H1 (cell line): ENCODE results near the gene TBC1D17. TPM values are rescaled to one million over a fixed set of nuclear protein-coding genes. Genes with fewer than 3 reads are reported as not detected.

Experiments
- CTCF ChIA-PET: fragments of 300-600 bp; sonication (Branson Sonifier 250); formaldehyde crosslinking; loops from one replicate; lab custom pipeline; 2021; ENCODE audit not compliant: partially characterized antibody; lab: Charles Lee
- POLR2A ChIA-PET: fragments of 300-600 bp; sonication (Branson Sonifier 250); formaldehyde crosslinking; loops from one replicate; lab custom pipeline; 2021; ENCODE audit warnings: inconsistent platforms; ENCODE audit not compliant: partially characterized antibody; lab: Charles Lee
- DNase-seq, 2 experiments: peaks; one replicate each; pipeline versions ENCODE4 v3.0.0 to v3.0.0-alpha.2; 2010 to 2022; ENCODE audit warnings: low spot score in 2 of 2, low read depth in 1 of 2, mixed read lengths in 1 of 2
- FAIRE-seq: peaks from 2 replicates; lab custom pipeline; 2011; peaks lifted over from hg19 to GRCh38; lab: Jason Lieb, UNC
- H2AFZ ChIP-seq: 2 replicates; pipeline ENCODE4 v1.8.1; 2012; ENCODE audit warnings: low read length, inconsistent platforms
- H2AK5ac ChIP-seq: 2 replicates; pipeline ENCODE4 v1.6.1; 2013; ENCODE audit warnings: low read depth, low read length
- H2BK120ac ChIP-seq: replicated peaks from 2 replicates; pipeline ENCODE3; 2013; ENCODE audit warnings: low read depth, low read length, inconsistent platforms
- H2BK12ac ChIP-seq: 2 replicates; pipeline ENCODE4 v1.6.1; 2013; ENCODE audit warnings: low read depth, low read length
- H2BK15ac ChIP-seq: 2 replicates; pipeline ENCODE4 v1.6.1; 2013; ENCODE audit warnings: low read length
- H2BK20ac ChIP-seq: 2 replicates; pipeline ENCODE4 v1.6.1; 2013; ENCODE audit warnings: low read length
- H2BK5ac ChIP-seq: 2 replicates; pipeline ENCODE4 v1.6.1; 2013; ENCODE audit warnings: low read depth, low read length
- H3K14ac ChIP-seq: 2 replicates; pipeline ENCODE4 v1.6.1; 2013; ENCODE audit warnings: inconsistent platforms; ENCODE audit not compliant: insufficient read length
- H3K18ac ChIP-seq: 2 replicates; pipeline ENCODE4 v1.6.1; 2013; ENCODE audit warnings: low read length; ENCODE audit errors: extremely low read depth
- H3K23ac ChIP-seq: 2 replicates; pipeline ENCODE4 v1.6.1; 2013; ENCODE audit warnings: inconsistent platforms; ENCODE audit not compliant: insufficient read length
- H3K23me2 ChIP-seq: 2 replicates; pipeline ENCODE4 v1.6.1; 2013; ENCODE audit warnings: low read depth, low read length
- H3K27ac ChIP-seq: 2 replicates; pipeline ENCODE4 v1.6.1; 2011; ENCODE audit warnings: low read depth, low read length, inconsistent platforms
- H3K27me3 ChIP-seq, 4 experiments: replicated peaks in 1 of 4; 1 replicate in 1 of 4; 2 replicates in 3 of 4; pipeline versions ENCODE4 v1.6.1 to v1.8.1; 2011 to 2013; ENCODE audit warnings: low read length in 3 of 4, mild to moderate bottlenecking in 3 of 4, inconsistent platforms in 2 of 4, mixed read lengths in 2 of 4, moderate library complexity in 1 of 4; ENCODE audit not compliant: control insufficient read depth in 3 of 4, insufficient read depth in 3 of 4; ENCODE audit errors: extremely low read depth in 1 of 4
- H3K36me3 ChIP-seq, 4 experiments: 2 replicates each; pipeline versions ENCODE4 v1.6.1 to v1.8.1; 2011 to 2013; ENCODE audit warnings: mild to moderate bottlenecking in 4 of 4, low read length in 3 of 4, moderate library complexity in 2 of 4, control low read depth in 1 of 4, inconsistent platforms in 1 of 4; ENCODE audit not compliant: insufficient read depth in 4 of 4, control insufficient read depth in 2 of 4
- H3K4ac ChIP-seq: replicated peaks from 2 replicates; pipeline ENCODE3; 2013; ENCODE audit warnings: low read length, low read depth, mixed read lengths, inconsistent platforms; ENCODE audit not compliant: insufficient read length
- H3K4me1 ChIP-seq, 4 experiments: replicated peaks in 1 of 4; 1 replicate in 1 of 4; 2 replicates in 3 of 4; pipeline versions ENCODE4 v1.6.1 to v1.8.1; 2011 to 2013; ENCODE audit warnings: low read length in 3 of 4, inconsistent platforms in 2 of 4, mixed read lengths in 1 of 4; ENCODE audit not compliant: insufficient read depth in 4 of 4, control insufficient read depth in 3 of 4
- H3K4me2 ChIP-seq, 2 experiments: 2 replicates each; pipeline versions ENCODE4 v1.6.1 to v1.8.1; 2011 to 2013; ENCODE audit warnings: low read depth in 2 of 2, low read length in 2 of 2, control low read depth in 1 of 2, inconsistent platforms in 1 of 2, mild to moderate bottlenecking in 1 of 2; ENCODE audit not compliant: insufficient read depth in 1 of 2
- H3K4me3 ChIP-seq, 4 experiments: fragments of 200-600, 300-600 bp in 1 of 4; sonication (generic), shearing (Covaris generic), sonication (Bioruptor Twin) in 1 of 4; 2 replicates each; pipeline versions ENCODE4 v1.5.1 to v1.8.1; 2011 to 2016; ENCODE audit warnings: low read length in 4 of 4, low read depth in 3 of 4, control low read depth in 2 of 4, inconsistent platforms in 2 of 4, mild to moderate bottlenecking in 2 of 4, mixed read lengths in 1 of 4, moderate library complexity in 1 of 4; ENCODE audit not compliant: insufficient read depth in 2 of 4; ENCODE audit errors: extremely low read depth in 1 of 4
- H3K56ac ChIP-seq: replicated peaks from 2 replicates; pipeline ENCODE3; 2013; ENCODE audit warnings: low read depth, mild to moderate bottlenecking, mixed read lengths, low read length, inconsistent platforms; ENCODE audit not compliant: insufficient read length
- H3K79me1 ChIP-seq: 2 replicates; pipeline ENCODE4 v1.6.1; 2013; ENCODE audit warnings: low read depth, low read length, control low read depth
- H3K79me2 ChIP-seq, 2 experiments: 2 replicates each; pipeline versions ENCODE4 v1.6.1 to v1.8.1; 2012 to 2013; ENCODE audit warnings: low read length in 2 of 2, mild to moderate bottlenecking in 2 of 2, inconsistent platforms in 1 of 2; ENCODE audit not compliant: insufficient read depth in 2 of 2, control insufficient read depth in 1 of 2
- H3K9ac ChIP-seq, 4 experiments: replicated peaks in 1 of 4; 1 replicate in 1 of 4; 2 replicates in 3 of 4; pipeline versions ENCODE4 v1.6.1 to v1.8.1; 2011 to 2013; ENCODE audit warnings: low read depth in 3 of 4, low read length in 3 of 4, control low read depth in 2 of 4, mild to moderate bottlenecking in 2 of 4, moderate library complexity in 2 of 4, inconsistent platforms in 1 of 4; ENCODE audit errors: extremely low read depth in 1 of 4
- H3K9me3 ChIP-seq, 2 experiments: 2 replicates each; pipeline versions ENCODE4 v1.6.1 to v1.8.1; 2012 to 2013; ENCODE audit warnings: mild to moderate bottlenecking in 2 of 2, moderate library complexity in 2 of 2, control low read depth in 1 of 2, inconsistent platforms in 1 of 2, low read depth in 1 of 2, low read length in 1 of 2, mixed read lengths in 1 of 2; ENCODE audit not compliant: insufficient read depth in 2 of 2
- H4K20me1 ChIP-seq, 2 experiments: replicated peaks in 1 of 2; 2 replicates each; pipeline versions ENCODE3 to v1.8.1; 2011 to 2013; ENCODE audit warnings: inconsistent platforms in 2 of 2, low read length in 2 of 2, mild to moderate bottlenecking in 1 of 2; ENCODE audit not compliant: insufficient read depth in 2 of 2, control insufficient read depth in 1 of 2
- H4K5ac ChIP-seq: 2 replicates; pipeline ENCODE4 v1.6.1; 2013; ENCODE audit warnings: low read length, low read depth, mixed read lengths, inconsistent platforms; ENCODE audit not compliant: insufficient read length
- H4K8ac ChIP-seq: 2 replicates; pipeline ENCODE4 v1.8.0; 2013; ENCODE audit warnings: mild to moderate bottlenecking, moderate library complexity, low read length, inconsistent platforms; ENCODE audit not compliant: insufficient read depth; ENCODE audit errors: extremely low read depth
- H4K91ac ChIP-seq: replicated peaks from 2 replicates; pipeline ENCODE3; 2013; ENCODE audit warnings: low read length, mixed read lengths, inconsistent platforms; ENCODE audit not compliant: insufficient read length
- BACH1 ChIP-seq: IDR thresholded peaks from 2 replicates; pipeline ENCODE4 v1.6.1; 2012; ENCODE audit warnings: low read length, improper control_type of control experiment
- BCL11A ChIP-seq, 2 experiments: IDR thresholded peaks; one replicate each; pipeline ENCODE4 v1.6.1; 2011; ENCODE audit warnings: low read depth in 2 of 2, low read length in 2 of 2, mild to moderate bottlenecking in 2 of 2
- BRCA1 ChIP-seq: IDR thresholded peaks from 2 replicates; pipeline ENCODE4 v1.6.1; 2012; ENCODE audit warnings: low read depth, low read length, improper control_type of control experiment
- HDAC2 ChIP-seq, 2 experiments: fragments of 300-600 bp in 1 of 2; sonication (generic) in 1 of 2; IDR thresholded peaks; 2 replicates each; pipeline ENCODE4 v1.6.1; 2011 to 2012; ENCODE audit warnings: low read depth in 2 of 2, low read length in 2 of 2, mild to moderate bottlenecking in 2 of 2, moderate library complexity in 2 of 2, borderline replicate concordance in 1 of 2, inconsistent platforms in 1 of 2
- KDM1A ChIP-seq: fragments of 200-600, 300-600 bp; sonication (generic); IDR thresholded peaks from 2 replicates; pipeline ENCODE4 v1.7.1; 2016; ENCODE audit warnings: mild to moderate bottlenecking, low read length, borderline replicate concordance
- SP4 ChIP-seq: IDR thresholded peaks from 2 replicates; pipeline ENCODE4 v1.6.1; 2012; ENCODE audit warnings: low read length, inconsistent platforms
- WGBS, 2 experiments: shearing (Covaris generic) in 1 of 2; methylation state at CpG; one replicate each; pipeline versions ENCODE4 v1.1.6 to v1.1.7; 2013 to 2015; ENCODE audit warnings: low lambda C conversion rate in 2 of 2, mixed read lengths in 2 of 2, inconsistent platforms in 1 of 2, low coverage in 1 of 2, missing lambda C conversion rate in 1 of 2; ENCODE audit not compliant: insufficient replicate concordance in 2 of 2, insufficient coverage in 1 of 2, insufficient read length in 1 of 2; ENCODE audit errors: extremely low coverage in 1 of 2, missing lambda C conversion rate in 1 of 2; 5-methylcytosine and 5-hydroxymethylcytosine counted together
- polyA plus RNA-seq, 7 experiments: library from polyadenylated mRNA; depleted of rRNA in 3 of 7; stranded (reverse) in 5 of 7; unstranded in 2 of 7; fragments of >200 nt in 5 of 7; fragments of 200-250 nt in 2 of 7; gene quantifications; 1 replicate in 5 of 7; 2 replicates in 1 of 7; 4 replicates in 1 of 7; pipeline versions ENCODE4 v1.2.1 to v1.2.3, GENCODE V29; 2011 to 2013; ENCODE audit warnings: missing spikeins in 2 of 7, mixed read lengths in 2 of 7
- total RNA-seq: library from RNA; stranded (reverse); fragmentation: NEBNext Ultra II Directional; extraction: Animal tissue kit (Norgen Biotek cat#: 25700); gene quantifications from 2 replicates; pipeline ENCODE4 v1.2.1, GENCODE V29; 2021

TBC1D17 gene
- total and polyA plus RNA-seq, 2 of the 8 experiments (the other 6 are each of a cell fraction or from before 2014, with no cell fraction given) = 30.3 to 44.9 TPM

- 96% methylated on average over 22 of the region's 23 CpGs; no CpG with 5 or more reads in 1 of the 2 experiments for WGBS, 2 experiments
These were observed 9.6 kb downstream of the TBC1D17 start for GRCh38 chr19:49887037-49887664.

More at GRCh38 chr19:49887037-49887664, 9.6 kb downstream of the TBC1D17 start:
- TF ChIP-seq KDM1A (no peak), BACH1 (no peak), BRCA1 (no peak), SP4 (no peak), HDAC2 (IDR thresholded peaks at IDR 0.05; ENCODE audit: borderline replicate concordance in 1 of 2, low read depth in 2 of 2, low read length in 2 of 2) (no peak), BCL11A (IDR thresholded peaks at IDR 0.05; ENCODE audit: low read depth in 2 of 2, low read length in 2 of 2) (no peak)
- Histone ChIP-seq H3K79me2 (no peaks in the 10 kb centered on the region), H3K4me1 (peaks cover 0 to 10% (median 8%) of the 10 kb centered on the region in 4 experiments; a peak in 5 of 7 replicates), H3K4me3 (no peak overlapping the region), H2AK5ac (no peak overlapping the region), H3K23ac (no peak overlapping the region), H3K18ac (no peak overlapping the region; the same call in 1 of the 2 replicates), H4K91ac (no peak overlapping the region), H3K14ac (no peak overlapping the region), H4K20me1 (peaks cover 3 to 13% of the 10 kb centered on the region in 2 experiments), H2BK5ac (no peak overlapping the region), H3K9ac (no peak overlapping the region), H3K4me2 (no peak overlapping the region), H4K8ac (no peak overlapping the region), H3K27ac (no peak overlapping the region), H2AFZ (no peak overlapping the region), H3K9me3 (peaks cover 0 to 10% of the 10 kb centered on the region in 2 experiments; a peak in 3 of 4 replicates), H3K4ac (no peak overlapping the region), H2BK15ac (no peak overlapping the region), H2BK12ac (no peak overlapping the region), H2BK120ac (no peak overlapping the region), H3K36me3 (peaks cover 18 to 39% (median 25%) of the 10 kb centered on the region in 4 experiments; a peak in 7 of 8 replicates), H3K23me2 (peaks cover 2% of the 10 kb centered on the region; the same call in 1 of the 2 replicates), H2BK20ac (no peak overlapping the region), H3K79me1 (no peaks in the 10 kb centered on the region), H4K5ac (no peak overlapping the region), H3K56ac (no peak overlapping the region), H3K27me3 (peaks cover 0 to 8% (median 6%) of the 10 kb centered on the region in 4 experiments; a peak in 4 of 7 replicates)
- CTCF ChIA-PET = no interaction called here
- no peak for DNase-seq
- FAIRE-seq = no peak
- POLR2A ChIA-PET = interaction anchor here (0.6 to 9.3 kb wide), 8 partner anchors 8 to 42 kb away, joined by 3 to 55 read pairs (median 3); partner anchors contain the start of genes AKT1S1, ATF5, NUP62 and TBC1D17
